Measurements from ENCODE around the gene PDLIM4.

Gene PDLIM4

GRCh38 chr5:132253452-132254320 lies 3.8 kb upstream of the PDLIM4 start:
- DNase-seq (ENCODE audit: low spot score) = no peak

GRCh38 chr5:132254321-132254977 lies 3.0 kb upstream of the PDLIM4 start:
- DNase-seq (ENCODE audit: low spot score) = no peak

DNA sequence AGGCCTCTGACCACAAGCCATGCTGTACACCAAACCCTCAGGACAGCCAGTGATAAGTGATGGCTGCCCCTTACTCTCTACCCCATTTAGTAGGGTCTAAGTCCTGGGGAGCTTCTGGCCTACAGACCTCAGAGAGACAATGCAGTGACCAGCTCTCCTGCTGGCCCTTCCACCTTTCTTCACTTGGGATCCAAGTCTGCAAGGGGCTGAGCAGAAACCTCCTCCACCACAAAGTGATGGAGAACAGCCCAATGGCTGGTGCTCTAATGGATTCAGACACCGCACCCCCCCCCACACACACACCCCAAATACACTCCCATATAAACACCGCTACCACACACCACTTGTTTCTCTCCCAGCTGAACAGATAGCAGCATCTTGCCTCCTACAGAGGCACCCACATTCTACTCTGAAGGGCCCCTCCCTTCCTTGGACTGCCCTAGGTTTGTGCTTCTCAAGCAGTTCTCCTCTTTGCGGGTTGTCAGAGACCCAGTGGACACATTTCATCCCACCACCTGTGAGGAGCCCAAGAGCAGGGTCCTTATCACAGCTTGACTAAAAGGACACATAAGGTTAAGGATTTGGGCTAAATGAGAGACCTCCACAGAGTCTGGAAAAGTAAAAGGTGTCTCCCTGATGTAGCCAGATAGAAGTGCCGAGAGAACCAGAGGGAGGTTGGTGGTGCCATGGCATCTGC lies 1.3 kb upstream of the PDLIM4 start:
- no peak for DNase-seq (ENCODE audit: low spot score)

- DNase-seq (ENCODE audit: low spot score) = no peak
Observed at GRCh38 chr5:132256783-132257130, 739 bp upstream of the PDLIM4 start.

DNA sequence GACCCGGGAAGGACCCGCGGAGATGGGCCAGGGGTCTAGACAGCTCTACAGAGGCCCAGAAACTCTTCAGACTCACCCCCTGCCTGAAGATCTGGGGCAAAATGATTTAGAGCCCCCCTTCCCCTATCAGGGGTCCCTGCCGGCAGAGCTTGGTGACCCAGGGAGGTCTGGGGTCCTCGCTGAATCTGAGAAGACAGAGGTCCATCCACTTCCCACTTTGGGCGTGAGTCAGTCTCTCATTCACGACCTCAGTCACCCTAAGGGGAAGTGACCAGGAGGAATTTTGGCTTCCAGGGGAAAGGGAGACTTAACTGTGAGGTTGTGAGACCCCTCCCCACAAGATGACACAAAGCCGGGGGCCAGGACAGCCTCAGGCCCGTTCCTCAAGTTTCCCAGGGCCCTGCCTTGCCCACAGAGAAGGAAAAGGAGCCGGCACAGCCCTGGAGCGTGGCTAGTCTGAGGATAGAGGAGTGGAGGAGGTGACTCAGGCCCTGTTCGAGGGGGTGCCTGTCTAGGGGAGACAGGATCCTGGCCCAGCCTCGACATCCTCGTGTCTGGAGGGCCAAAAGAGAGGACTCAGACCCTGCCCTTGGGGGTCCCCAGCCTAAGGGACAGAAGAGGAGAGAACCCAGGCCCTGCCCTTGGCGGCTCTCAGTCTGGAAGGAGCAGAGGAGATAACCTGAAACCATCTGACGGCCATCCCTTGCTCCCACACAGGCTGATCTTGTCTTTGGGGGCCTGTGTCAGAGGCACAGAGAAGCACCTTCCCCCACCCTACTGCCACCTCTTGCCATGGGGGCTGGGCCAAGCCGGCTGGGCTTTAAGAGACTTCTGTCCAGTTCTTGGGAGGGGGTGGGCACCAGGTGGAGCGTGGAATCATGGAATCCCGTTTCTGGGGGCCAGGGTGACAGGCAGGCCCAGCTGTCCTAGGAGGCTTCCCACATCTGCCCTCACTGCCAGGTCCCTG lies 889 bp downstream of the PDLIM4 start:
- no peak for DNase-seq (ENCODE audit: low spot score)

DNA sequence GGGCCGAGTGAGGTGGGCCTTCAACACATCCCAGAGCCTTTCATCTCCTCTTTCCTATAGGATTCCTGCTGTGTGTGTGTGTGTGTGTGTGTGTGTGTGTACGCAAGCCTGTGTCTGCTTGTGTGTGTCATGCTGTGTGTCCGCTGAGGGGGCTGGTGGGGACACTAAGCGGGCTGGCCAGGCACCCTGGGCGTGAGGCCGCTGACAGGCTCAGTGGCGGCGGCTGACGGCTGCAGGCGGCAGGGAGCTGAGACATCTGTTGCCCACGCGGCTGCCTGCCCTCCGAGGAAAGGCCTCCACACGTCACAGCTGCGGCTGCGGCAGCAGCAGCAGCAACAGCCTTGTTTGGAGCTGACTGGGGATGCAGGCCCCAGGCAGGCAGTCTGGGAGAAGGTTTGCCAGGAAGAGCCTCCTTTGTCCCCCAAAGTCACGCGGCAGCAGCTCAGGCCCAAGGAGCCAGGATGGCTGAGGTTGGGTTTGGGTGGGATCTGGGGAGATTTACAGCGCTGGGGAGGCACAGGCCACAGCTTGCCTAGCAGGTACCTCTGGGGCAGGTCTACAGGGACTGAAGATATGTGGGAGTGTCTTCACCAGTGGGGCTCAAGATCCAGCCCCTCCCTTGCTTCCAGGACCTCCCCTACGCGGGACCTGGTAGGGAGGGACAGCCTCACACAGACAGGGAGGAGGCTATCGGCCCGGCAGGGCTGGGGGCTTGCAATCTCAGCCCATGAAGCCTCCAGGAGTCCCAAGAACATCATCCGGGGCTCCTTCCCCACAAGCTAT lies 1.8 kb downstream of the PDLIM4 start:
- DNase-seq (ENCODE audit: low spot score) = no peak

- no peak for DNase-seq (ENCODE audit: low spot score)
Observed at GRCh38 chr5:132260051-132260450, 2.6 kb downstream of the PDLIM4 start.

GRCh38 chr5:132260714-132261551 lies 3.4 kb downstream of the PDLIM4 start:
- peak; percentile 82 for DNase-seq (ENCODE audit: low spot score)

GRCh38 chr5:132261881-132262845 lies 4.7 kb downstream of the PDLIM4 start:
- no peak for DNase-seq (ENCODE audit: low spot score)

DNA sequence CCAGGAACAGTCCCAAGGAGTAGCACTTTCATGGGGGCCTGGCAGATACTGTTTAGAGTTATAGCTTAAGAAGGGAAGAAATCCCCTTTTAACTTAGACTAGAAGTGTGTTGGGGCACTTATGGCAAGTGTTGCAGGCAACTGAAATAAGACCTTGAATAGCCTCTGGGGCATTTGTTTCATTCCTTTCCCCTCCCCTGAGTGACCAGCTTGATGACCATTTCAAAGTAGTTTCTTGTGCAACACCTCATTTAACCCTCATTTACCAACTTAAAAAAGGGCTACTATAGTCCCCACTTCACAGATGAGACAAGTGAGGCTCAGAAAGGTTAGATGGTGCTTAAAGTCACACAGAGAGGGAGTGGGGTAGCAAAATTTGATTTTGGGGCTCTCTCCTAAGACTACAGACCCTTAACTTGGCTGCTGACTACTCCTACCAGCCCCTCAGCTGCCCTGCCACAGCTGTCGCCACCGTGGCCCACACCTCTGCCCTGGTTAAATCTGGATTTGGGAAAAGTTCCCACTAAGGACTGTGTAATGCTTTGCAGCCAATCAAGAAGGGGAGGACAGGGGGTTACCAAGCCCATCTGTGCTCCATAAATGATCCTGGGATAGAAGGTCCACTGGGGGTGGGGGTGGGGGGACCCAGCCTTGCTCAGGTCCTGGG lies 5.5 kb downstream of the PDLIM4 start:
- no peak for DNase-seq (ENCODE audit: low spot score)

DNA sequence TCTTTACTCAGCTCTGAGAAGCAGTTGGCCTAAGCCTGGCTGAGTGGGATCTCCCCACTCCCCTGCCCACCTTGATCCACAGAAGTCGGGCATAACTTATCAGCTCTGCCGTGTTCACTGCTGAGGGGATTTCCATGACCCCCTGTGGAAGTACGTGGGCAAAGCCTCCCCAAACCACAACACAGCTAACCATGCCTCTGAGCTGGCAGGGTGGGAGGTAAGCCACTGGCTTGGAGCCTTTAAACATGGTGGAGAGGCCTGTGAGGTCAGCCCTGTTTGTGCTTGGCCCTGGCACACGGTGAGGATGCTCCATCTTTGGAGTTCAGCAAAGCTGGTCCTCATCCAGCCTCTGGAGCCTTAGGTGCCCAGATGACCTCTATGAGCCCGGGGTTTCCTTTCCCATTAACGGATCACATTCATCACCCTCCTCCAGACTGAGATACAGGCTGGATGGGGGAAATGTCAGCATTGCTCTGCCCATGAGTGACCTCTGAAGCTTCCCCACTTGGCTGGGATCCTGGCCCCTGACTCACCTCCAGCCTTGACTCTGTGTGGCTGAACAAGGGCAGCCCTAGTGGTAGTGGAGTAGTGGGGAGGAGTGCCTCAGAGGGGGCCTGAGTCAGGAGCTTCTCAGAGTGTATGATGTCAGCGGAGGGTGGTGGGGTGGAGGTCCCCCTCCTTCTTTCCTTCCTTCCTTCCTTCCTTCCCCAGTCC lies 6.2 kb downstream of the PDLIM4 start:
- DNase-seq (ENCODE audit: low spot score) = no peak

DNA sequence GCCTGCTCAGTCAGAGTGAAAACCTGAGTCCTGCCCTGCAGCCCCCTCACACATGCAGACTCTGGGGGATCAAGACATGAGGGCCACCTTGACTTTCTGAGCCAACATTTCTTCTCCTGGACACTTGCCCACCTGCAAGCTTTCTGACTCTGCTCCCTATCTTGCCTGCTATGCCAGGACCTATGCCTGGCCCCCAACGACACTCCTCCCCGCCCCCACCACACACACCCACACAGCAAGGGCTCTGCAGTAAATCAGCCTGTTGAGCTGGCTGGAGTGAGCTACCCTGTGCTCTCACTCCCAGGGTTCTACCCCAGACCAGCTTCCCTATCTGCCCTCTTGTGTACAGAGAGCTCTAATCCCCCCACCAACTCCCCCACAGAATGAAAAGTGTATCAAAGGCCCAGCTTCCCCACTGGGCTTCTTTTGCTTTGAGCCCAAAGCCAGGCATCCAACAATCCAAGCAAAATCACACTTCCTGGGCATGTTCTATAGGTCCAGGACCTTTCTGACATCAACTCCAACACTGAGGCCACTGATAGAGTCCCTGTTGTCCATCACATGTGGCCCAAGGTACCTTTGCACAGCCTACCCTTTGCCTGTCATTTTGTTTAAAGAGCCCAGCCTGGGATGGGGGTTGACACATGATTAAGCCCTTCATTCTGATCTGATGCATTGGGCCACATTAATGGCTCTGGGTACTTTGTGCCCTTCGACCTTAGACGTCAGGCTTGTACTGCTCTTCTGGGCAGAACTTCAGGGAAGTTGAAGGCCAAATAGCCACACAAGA lies 7.2 kb downstream of the PDLIM4 start:
- no peak for DNase-seq (ENCODE audit: low spot score)

DNA sequence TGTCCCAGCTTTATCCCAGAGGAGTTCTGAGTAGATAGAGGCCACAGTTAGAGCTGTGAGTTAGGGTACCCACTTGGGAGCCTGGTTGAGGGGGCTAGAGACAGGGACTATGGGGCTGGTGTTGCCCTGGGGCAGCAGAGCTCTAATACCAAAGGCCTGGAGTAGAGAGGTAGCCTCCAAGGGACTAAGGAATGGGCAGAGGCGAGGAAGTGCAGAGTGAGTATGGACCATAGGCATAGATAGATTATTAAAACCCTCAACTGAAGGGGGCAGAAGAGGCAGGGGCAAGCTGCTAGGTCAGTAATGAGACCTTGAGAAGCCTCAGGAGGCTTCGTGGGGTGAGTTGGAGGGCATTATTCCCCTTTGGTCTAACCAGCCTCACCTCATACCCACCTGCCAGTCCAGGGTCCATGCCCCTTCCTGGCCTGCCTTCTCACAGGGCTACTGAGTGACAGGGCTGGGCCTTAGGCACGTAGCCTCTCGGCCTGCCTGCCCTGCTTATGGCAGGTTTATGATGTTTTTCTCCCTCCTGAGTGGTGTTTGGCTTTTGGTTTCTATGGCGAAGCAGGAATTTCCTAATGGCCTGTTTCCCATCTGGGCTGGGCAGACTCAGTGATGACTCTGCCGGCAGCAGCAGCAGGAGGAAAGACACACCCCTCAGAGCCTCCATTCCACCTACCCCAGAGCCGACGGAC lies 8.0 kb downstream of the PDLIM4 start:
- DNase-seq (ENCODE audit: low spot score) = no peak

DNA sequence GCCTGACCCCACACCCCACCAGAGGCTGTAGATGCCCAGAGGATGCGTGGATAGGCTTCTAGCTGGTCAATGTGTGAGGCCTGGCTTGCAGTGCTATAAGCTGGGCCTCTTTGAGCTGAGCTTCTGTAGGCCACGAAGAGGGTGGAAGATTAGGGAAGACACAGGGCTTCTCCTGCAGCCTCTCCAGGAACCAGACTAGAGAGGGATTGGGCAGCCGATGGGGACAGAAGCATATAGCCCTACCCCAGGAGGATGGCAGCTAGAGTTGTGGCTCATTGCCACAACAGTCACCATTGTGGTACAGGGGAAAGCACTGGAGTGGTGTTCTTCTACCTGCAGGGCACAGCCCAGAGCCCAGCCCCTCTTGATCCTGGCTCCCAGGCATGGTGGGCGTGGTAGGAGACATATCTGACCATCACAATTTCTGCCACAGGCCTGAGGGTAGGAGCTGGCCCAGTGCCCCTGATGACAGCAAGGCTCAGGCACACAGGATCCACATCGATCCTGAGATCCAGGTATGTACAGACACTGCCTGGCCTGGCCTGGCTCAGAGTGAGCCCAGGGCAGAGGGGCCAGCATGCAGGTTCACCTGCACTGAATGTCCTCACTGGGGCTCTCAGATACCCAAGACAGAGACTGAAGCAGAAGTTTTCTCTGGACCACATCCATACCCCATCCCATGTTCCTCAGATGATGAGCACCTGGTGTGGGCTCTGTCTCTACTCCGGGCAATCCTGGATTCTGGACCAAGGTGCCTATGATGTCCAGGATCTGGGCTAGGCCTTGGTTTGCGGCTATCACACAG lies 8.7 kb downstream of the PDLIM4 start:
- no peak for DNase-seq (ENCODE audit: low spot score)

- DNase-seq (ENCODE audit: low spot score) = no peak
Observed at GRCh38 chr5:132266836-132267160, 9.3 kb downstream of the PDLIM4 start.
